HG03378 (cell line): ENCODE measurements around the gene MAP3K5.
"Not testable (repeated sequence)": the region's sequence is repeated elsewhere in the genome, so short reads cannot be mapped to it uniquely, and the experiment has no call there.

ENCODE experiments used
- ATAC-seq: cut with Tn5 transposase; IDR thresholded peaks from one replicate; pipeline ENCODE4 v1.9.1; 2021; ENCODE audit warnings: mild to moderate bottlenecking, moderate library complexity; ENCODE audit not compliant: unreplicated experiment

Gene MAP3K5

GRCh38 chr6:136612666-136613389 lies 179.4 kb downstream of the MAP3K5 start:
- no peak for ATAC-seq

- ATAC-seq: no peak
Measured at GRCh38 chr6:136611746-136612145, 180.5 kb downstream of the MAP3K5 start.

- no peak for ATAC-seq
Measured at GRCh38 chr6:136611133-136611532, 181.1 kb downstream of the MAP3K5 start.

- no peak for ATAC-seq
Measured at GRCh38 chr6:136609873-136610706, 182.2 kb downstream of the MAP3K5 start.

GRCh38 chr6:136608991-136609390 lies 183.3 kb downstream of the MAP3K5 start:
- no peak for ATAC-seq

- ATAC-seq: peak; percentile 85
Measured at GRCh38 chr6:136607932-136608772, 184.1 kb downstream of the MAP3K5 start.

GRCh38 chr6:136607204-136607931 lies 184.9 kb downstream of the MAP3K5 start:
- no peak for ATAC-seq

- no peak for ATAC-seq
Measured at GRCh38 chr6:136604928-136605510, 187.3 kb downstream of the MAP3K5 start.

GRCh38 chr6:136604328-136604825 lies 187.9 kb downstream of the MAP3K5 start:
- no peak for ATAC-seq

GRCh38 chr6:136600818-136601217 lies 191.5 kb downstream of the MAP3K5 start:
- no peak for ATAC-seq

GRCh38 chr6:136599329-136600011 lies 192.8 kb downstream of the MAP3K5 start:
- ATAC-seq: no peak

- no peak for ATAC-seq
Measured at GRCh38 chr6:136598048-136598447, 194.2 kb downstream of the MAP3K5 start.

- no peak for ATAC-seq
Measured at GRCh38 chr6:136594671-136595070, 197.6 kb downstream of the MAP3K5 start.

- peak; percentile 98 for ATAC-seq
Measured at GRCh38 chr6:136593748-136594490, 198.4 kb downstream of the MAP3K5 start.

- ATAC-seq: no peak
Measured at GRCh38 chr6:136592930-136593673, 199.2 kb downstream of the MAP3K5 start.

GRCh38 chr6:136591617-136592016 lies 200.7 kb downstream of the MAP3K5 start:
- ATAC-seq: no peak

- not testable (repeated sequence) for ATAC-seq
Measured at GRCh38 chr6:136590846-136591245, 201.4 kb downstream of the MAP3K5 start.

GRCh38 chr6:136587527-136587926 lies 204.8 kb downstream of the MAP3K5 start:
- no peak for ATAC-seq
